Measurements from ENCODE around the gene SDF2. TPM values are rescaled to one million over a fixed set of nuclear protein-coding genes. Genes with fewer than 3 reads are reported as not detected.

The SDF2 gene
- 44.0 TPM for total RNA-seq

GRCh38 chr17:28661635-28662526 lies at the start of gene SDF2, which contains the start of gene SUPT6H:
Gene SDF2 (minus strand): TSS chr17:28661906. CDS start chr17:28661876, 30 bp downstream.
Gene SUPT6H (plus strand): TSS chr17:28662205. CDS start chr17:28673402, 11,197 bp downstream.
- DNase-seq (ENCODE audit: low spot score in 2 of 2) (peak; percentile 91 to 94), FAIRE-seq (no peak)

DNA sequence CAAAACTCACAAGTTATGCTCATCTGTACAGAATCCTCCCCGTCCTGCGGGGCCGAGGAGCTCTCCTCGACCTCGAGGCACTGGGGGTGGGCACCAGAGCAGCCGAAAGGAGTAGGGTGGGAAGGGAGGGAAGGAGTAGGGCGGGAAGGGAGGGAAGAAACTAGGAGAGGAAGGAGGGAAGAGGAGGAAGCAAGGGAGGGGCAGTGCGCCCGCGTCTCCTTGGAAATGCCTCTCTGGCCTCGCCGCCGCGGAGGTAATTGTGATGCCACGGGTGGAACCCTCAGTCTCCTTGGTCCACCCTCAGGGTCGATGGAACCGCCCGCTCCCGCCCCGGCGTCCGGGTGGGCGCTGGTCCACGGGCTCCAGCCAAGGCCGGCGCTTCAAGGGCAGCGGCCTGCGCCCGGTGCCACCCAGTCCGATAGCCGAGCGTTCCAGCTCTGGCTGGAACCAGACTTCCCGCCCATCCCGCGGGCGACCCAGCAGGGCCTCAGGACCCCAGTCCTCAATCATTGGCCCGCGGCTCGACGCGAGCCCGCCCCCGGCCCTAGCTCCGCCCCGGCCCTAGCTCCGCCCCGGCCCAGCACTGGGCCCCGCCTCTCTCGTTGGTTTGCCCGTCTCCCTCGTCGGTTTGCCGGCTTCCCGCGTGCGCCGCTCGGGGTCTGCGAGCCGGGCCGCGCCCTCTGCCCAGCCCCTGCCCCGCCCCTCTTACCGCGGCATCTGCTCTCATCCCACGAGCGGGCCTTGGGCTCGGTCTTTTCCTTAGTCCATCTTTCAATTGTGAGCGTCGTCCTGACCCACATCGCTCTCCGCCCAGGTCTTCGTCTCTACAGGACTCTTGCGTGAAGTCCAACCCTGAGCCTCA lies 49.4 kb upstream of the SDF2 start:
- FAIRE-seq, result no peak

DNA sequence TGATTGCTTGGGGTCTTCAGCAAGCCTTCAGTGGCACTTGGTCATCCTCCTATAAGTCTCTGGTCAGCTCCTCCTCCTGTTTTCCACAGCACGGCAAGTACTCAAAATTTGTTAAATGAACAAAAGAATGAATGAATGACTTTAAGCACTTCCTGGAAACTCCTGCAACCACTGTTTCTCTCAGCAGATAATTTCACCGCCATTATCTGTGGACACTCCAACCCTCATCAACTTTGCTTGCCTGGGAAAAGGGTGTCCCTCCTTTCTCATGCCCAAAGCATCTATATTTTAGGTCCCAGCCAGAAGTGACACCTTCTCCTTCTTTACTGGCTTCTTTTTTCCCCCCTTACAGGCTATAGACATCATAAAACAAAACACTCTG lies 45.6 kb upstream of the SDF2 start:
- FAIRE-seq (no peak), DNase-seq (ENCODE audit: low spot score in 2 of 2) (no peak)

More for the DNA sequence above, 49.4 kb upstream of the SDF2 start:
- peak; percentile 91 to 97 for DNase-seq (ENCODE audit: low spot score in 2 of 2)

DNA sequence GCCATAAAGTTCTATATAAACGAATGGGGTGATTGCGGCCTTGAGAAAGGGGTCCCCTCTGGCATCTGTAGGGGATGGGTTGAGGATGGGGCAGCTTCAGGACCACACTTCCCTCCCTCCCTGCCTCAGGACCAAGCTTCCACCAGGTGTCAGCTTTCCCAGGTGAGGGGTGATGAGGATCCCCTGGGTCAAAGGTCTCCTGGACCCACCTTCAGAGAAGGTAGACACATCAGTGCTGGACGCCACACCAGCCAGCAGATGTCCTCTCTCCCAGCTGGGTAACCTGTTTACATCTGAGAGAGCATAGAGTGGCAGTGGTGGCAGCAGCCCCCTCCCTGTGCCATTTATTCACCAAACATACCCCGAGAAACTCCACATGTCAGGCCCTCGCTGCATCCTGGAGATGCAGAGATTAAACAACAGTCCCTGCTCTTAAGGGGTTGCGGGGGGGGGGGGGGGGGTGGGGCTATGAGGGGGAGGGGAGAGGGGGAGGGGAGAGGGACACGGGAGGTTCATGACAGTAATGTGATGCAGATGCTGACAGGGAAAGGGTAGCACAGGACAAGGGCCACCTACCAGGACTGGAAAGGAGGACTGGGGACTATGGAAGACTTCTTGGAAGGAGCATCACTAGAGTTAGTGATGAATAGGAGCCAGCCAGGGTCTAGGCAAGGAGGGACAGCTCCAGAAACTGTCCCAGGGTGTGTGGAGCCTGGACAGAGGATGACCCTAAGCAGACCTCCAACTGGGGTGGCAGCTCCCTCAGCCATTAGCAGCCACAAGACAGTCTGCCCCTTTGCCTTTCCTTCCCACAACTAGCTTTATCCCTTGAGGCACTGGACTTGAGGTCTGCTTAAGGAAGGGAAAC lies 45.0 kb upstream of the SDF2 start:
- FAIRE-seq (no peak), DNase-seq (ENCODE audit: low spot score in 2 of 2) (no peak)

DNA sequence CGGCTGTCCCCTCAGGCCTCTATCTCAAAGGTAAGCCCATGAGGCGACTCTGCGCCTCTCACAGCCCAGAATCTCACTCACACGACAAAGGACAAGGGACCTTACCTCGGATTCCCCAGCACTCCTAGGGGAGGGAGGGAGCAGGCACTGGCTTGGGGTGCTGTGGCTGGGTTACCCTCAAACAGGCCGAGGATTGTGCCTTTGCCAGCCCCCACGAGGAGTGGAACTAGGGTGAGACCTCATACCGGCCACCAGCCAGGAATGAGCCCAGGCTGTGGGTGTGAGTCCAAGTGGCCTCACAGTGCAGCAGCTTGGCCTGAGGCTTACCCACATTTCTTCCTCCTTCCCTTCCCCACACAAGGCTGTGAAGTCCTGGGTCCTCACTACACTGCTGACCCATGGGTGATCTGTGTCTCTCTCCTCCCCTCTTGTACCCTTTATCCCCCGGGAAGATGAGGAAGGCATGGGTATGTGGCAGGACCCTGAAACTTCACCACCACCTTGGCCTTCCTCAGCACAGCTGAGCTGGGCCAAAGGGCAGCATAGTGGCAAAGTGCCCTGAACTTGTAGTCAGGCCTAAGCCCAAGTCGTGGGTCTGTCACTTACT lies 44.1 kb upstream of the SDF2 start:
- DNase-seq (ENCODE audit: low spot score in 2 of 2) (no peak), FAIRE-seq (no peak)

DNA sequence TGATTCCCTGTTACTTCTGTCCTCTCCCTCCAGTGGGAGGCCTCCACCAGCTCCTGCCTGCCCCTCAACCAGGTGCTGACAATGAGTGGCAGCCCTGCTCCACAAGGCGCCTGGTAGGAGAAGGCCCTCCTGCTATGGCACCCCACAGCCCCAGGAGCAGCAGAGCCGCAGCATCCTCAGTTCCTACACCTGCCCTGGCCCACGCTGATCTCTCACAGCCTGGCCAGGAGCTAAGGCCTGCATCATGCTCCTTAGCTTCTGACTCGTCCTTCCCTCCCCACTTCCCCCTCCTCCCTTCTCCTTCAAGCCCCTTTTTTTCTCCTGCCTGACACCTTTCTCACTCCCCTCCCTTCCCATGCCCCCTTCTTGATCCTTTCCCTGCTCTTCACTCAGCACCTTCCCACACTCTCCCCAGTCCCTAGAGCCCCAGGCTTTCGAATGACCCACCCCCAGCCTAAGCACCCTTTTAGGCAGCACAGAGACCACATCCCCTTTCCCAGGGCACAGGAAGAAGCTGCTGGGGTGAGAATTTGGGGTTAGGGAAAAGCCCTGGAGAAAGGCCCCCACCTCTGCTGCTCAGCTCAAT lies 43.5 kb upstream of the SDF2 start:
- no peak for DNase-seq (ENCODE audit: low spot score in 2 of 2)
- no peak for FAIRE-seq

DNA sequence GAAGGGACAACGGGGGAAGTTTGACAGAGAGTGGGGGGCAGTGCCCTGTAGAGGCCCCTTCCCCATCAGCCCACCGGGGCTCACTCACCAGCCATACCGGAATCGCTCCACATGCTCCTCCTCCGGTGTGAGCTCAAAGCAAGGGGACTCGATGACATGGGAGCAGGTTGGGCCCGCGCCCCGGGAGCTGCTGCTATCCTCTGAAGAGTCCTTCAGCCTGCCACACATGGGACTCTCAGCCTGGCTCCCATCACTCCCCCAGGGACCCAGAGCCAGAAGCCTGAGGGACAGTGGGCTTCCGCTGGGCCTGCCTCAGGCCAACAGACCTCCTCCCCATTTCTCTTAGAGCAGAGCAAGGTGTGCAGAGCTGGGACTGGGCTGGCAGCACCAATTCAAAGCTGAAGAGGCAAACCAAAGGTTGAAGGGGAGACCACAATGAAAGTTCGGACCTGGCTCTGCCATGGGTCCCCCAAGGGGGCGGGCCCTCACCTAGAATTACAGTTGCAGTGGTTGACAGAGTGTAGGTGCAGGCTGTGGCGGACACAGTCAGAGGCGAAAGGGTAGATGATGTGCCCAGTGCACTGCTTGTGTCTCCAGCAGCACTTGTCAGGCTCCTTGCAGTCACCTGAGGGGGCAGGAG lies 42.6 kb upstream of the SDF2 start:
- DNase-seq (ENCODE audit: low spot score in 2 of 2) (no peak), FAIRE-seq (no peak)

DNA sequence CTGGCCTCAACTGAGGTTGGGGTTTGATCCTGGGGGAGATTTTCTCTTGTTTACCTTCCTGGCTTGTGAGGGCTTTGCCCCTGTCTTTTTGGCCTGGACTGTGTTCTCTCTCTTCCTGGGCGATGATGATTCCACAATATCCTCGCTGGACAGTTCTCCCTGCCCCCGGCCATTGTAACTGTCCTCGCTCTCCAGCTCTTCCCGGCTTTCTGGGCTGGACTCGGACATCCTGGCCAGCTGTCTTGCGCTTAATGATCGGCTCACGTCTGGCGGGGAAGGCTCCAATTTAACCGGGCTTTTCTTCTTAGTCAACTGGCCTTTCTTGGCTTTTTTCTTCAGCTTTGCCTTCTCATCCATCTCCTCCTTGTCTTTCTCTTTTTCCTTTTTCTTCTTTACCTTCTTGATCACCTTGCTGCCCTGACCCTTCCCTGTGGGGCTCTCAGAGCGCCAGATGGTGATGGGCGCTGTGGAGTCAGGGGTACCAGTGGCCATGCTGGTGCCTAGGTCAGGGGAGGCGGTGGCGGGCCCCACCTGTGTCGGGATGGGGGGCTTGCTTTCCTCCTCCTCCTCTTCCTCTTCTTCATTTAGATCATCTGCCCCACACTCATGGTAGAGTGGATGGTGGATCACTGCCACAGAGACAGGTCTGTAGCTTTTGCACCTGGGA lies 42.0 kb upstream of the SDF2 start:
- no peak for DNase-seq (ENCODE audit: low spot score in 2 of 2)
- FAIRE-seq, result no peak

DNA sequence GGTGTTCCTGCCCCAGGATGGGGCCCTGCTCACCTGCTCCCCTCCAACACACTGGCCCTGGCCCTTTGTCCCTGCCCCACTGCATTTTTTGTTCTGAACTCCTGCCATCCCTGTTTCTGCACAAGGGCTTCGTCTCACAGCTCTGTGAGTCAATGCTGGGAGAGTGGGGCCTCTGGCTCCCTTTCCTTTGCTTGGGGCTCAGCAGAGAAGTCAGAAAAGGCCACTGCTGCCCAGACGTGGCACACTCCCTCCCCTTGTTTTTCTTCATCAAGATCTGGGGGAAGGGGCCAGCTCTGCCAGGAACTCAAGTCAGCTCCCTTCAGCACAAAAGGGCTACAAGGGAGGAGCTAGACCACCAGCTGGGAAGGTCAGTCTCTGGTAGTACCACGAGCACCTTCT lies 41.0 kb upstream of the SDF2 start:
- DNase-seq (ENCODE audit: low spot score in 2 of 2), result peak in 1 of 2 donors; percentile 14
- FAIRE-seq, result no peak

- FAIRE-seq, result no peak
- DNase-seq (ENCODE audit: low spot score in 2 of 2), result peak; percentile 55 to 65
These were observed 40.5 kb upstream of the SDF2 start for GRCh38 chr17:28702026-28702751.

- no peak for FAIRE-seq
- DNase-seq (ENCODE audit: low spot score in 2 of 2), result no peak
These were observed 39.3 kb upstream of the SDF2 start for GRCh38 chr17:28700830-28701492.

GRCh38 chr17:28700278-28700677 lies 38.6 kb upstream of the SDF2 start:
- FAIRE-seq (no peak), DNase-seq (ENCODE audit: low spot score in 2 of 2) (no peak)

DNA sequence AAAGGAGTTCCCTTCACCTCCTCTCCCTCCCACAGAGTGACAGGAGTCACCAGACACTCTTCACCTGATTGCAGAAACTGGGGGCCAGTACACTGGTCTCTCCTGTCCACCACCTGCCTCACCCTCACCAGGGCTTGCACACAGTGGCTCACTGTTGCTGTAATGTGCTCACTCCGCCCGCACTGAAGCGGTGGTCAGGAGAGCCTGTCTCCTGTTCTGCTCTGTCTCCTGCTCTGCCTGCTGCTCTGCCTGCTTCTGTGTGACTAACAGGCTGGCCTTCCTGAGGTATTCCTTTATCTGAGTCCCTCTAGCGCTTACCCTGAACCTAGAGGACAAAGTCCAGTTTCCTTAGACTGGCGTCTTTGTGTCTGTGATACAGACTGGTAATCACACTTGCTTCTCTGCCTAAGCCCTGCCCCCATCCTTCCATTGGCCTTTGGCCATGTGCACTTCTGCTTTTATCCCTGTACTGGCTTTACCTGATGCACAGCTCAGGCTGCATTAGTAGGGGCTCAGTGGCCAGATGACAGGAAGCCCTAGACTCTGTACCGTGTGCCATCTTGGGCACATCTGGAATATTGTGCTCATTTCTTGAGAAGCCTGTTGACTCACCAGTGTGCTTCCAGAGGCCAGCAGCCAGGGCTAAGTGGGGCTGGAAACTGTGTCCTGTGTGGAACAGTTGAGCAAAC lies 36.7 kb upstream of the SDF2 start:
- DNase-seq (ENCODE audit: low spot score in 2 of 2) (no peak), FAIRE-seq (no peak)

DNA sequence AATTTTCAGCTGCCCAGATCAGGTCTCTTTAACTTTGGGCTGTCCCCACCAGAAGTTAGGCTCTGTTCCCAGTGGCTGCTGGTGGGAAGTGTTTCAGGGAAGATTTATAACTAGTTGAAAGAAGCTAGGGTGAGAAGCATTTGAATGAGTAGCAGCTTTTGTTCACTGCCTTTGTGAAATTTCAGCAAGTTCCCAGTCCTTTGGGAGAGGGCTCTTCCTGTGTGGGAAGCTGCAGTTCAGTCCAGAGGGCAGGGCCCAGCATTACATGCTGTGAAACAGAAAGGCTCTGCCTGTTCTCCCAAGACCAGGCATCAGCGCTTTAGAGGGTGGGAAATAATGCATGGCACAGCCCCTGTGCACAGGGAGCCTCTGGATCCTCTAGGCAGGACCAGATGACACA lies 32.2 kb upstream of the SDF2 start:
- FAIRE-seq, result no peak
- no peak for DNase-seq (ENCODE audit: low spot score in 2 of 2)

- FAIRE-seq, result no peak
- DNase-seq (ENCODE audit: low spot score in 2 of 2), result no peak
These were observed 27.3 kb upstream of the SDF2 start for GRCh38 chr17:28689011-28689410.

DNA sequence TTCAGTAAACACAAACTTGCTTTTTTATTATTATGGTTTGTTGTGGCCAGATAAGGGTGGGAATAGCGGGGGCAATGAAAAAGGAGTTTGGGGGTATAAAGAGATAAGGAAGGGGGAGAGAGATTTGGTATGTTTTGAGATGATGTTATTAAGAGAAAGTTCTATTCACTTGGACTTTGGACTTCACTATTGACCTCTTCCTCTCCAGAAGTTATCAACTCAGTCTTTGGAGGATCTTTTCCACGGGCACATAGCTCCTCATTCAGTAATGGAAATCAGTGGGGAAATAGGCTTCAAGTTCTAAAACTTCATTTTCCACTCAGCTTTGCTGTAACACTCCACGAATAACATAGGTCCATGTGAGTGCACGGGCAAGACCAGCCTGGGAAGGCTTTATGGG lies 26.8 kb upstream of the SDF2 start:
- DNase-seq (ENCODE audit: low spot score in 2 of 2) (no peak), FAIRE-seq (no peak)

DNA sequence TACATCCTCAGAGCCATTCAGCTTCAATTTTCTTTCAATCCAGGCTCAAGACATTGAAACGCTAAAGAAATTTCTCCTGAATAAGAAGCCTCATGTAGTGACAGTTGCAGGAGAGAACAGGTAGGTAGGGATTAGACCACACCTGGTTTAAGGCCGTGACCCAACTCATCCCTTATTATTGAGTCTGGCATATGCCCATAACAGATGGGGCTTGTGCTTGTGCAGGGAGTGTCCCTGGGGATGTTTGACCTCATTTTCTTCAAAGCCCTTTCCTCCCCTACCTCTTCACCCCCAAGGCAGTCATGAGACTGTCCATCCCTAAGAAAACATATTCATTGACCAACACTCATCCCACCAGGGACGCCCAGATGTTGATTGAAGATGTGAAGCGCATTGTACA lies 24.6 kb upstream of the SDF2 start:
- DNase-seq (ENCODE audit: low spot score in 2 of 2) (no peak), FAIRE-seq (no peak)
